Adrenal gland (tissue), 12 donors: Measurements from ENCODE around the gene BTG1. TPM values are rescaled to one million over a fixed set of nuclear protein-coding genes. Genes with fewer than 3 reads are reported as not detected.

Source experiments
- DNase-seq, 7 donors: peaks; one replicate each; pipeline ENCODE4 v3.0.0-alpha.2; 2019 to 2020
- H3K27ac ChIP-seq, 5 donors: fragments of 200-600 bp; sonication (generic) in 4 of 5; 1 replicate in 3 of 5; 2 replicates in 2 of 5; pipeline versions ENCODE4 v1.5.1 to v1.8.0; 2016 to 2020; ENCODE audit warnings: mild to moderate bottlenecking in 1 of 5
- H3K27me3 ChIP-seq: fragments of 200-600 bp; 2 replicates; pipeline ENCODE4 v1.8.0; 2021
- H3K36me3 ChIP-seq, 2 donors: fragments of 200-600 bp; replicated peaks in 1 of 2; 1 replicate in 1 of 2; 2 replicates in 1 of 2; pipeline versions ENCODE4 v1.5.1 to v1.8.0; 2018 to 2022
- H3K4me1 ChIP-seq, 2 donors: fragments of 200-600 bp; replicated peaks in 1 of 2; 1 replicate in 1 of 2; 2 replicates in 1 of 2; pipeline versions ENCODE4 v1.5.1 to v1.8.0; 2018 to 2021
- H3K4me3 ChIP-seq, 4 donors: fragments of 200-600 bp; sonication (generic) in 3 of 4; one replicate each; pipeline ENCODE4 v1.5.1; 2016 to 2018
- H3K9me3 ChIP-seq, 3 donors: fragments of 200-600 bp; sonication (generic) in 1 of 3; replicated peaks in 1 of 3; 1 replicate in 2 of 3; 2 replicates in 1 of 3; pipeline versions ENCODE4 v1.5.1 to v1.8.0; 2016 to 2021
- POLR2A ChIP-seq, 2 donors: fragments of 450-650 bp; IDR thresholded peaks; one replicate each; pipeline ENCODE4 v1.6.1; 2017; ENCODE audit warnings: antibody characterized with exemption in 2 of 2, mild to moderate bottlenecking in 2 of 2, moderate library complexity in 1 of 2
- WGBS, 4 donors: extraction: QIAGEN DNeasy Blood & Tissue Kit in 2 of 4; methylation state at CpG; one replicate each; pipeline versions ENCODE4 v1.1.5 to v1.1.7; 2013 to 2017; 5-methylcytosine and 5-hydroxymethylcytosine counted together
- intact Hi-C, 2 donors: fragments of 100-400 bp; cut with DNase I; formaldehyde crosslinking; loops; one replicate each; pipeline versions ENCODE4 v1.14.1 to v1.15.0; 2022 to 2023
- polyA plus RNA-seq, 3 donors: library from polyadenylated mRNA; stranded (reverse); fragments of 200-250 nt in 2 of 3; fragments of 350-450 nt in 1 of 3; fragmentation: Illumina TruSeq in 1 of 3; extraction: RNeasy Lipid Tissue Mini Kit (QIAGEN cat#74804) in 1 of 3; gene quantifications; one replicate each; pipeline ENCODE4 v1.2.3, GENCODE V29; 2013 to 2014
- total RNA-seq, 9 donors: library from RNA; depleted of rRNA in 4 of 9; stranded (reverse); fragments of >200 nt in 4 of 9; fragments of 120-200 nt in 1 of 9; fragmentation: NEBNext Ultra II Directional in 1 of 9; extraction: Animal tissue kit (Norgen Biotek cat#: 25700) in 1 of 9; gene quantifications; one replicate each; pipeline versions ENCODE4 v1.1.0 to v1.2.4, GENCODE V29; 2013 to 2023
- TF ChIP-seq, protein P1 (sequence below), 6 experiments: fragments of 450-650 bp in 4 of 6; fragments of 200-600 bp in 2 of 6; sonication (generic) in 1 of 6; IDR thresholded peaks; 1 replicate in 5 of 6; 2 replicates in 1 of 6; pipeline versions ENCODE4 v1.5.1 to v1.8.0; 2016 to 2021; ENCODE audit warnings: antibody characterized with exemption in 6 of 6, mild to moderate bottlenecking in 2 of 6, moderate library complexity in 1 of 6
- donor health status: healthy with polysubstance abuse.
- donor health status: Bipolar disorder and iron deficiency.
- donor health status: DM: yes; HTN: yes; CAD: no.
- donor health status: DM: no; HTN: no; CAD: no.
- donor health status: DM: no; HTN: no; CAD: no.
- donor health status: DM: yes; HTN: yes; CAD: no.

The BTG1 gene
- total and polyA plus RNA-seq, 12 donors, result 26.3 to 388 (median 60.8) TPM

DNA sequence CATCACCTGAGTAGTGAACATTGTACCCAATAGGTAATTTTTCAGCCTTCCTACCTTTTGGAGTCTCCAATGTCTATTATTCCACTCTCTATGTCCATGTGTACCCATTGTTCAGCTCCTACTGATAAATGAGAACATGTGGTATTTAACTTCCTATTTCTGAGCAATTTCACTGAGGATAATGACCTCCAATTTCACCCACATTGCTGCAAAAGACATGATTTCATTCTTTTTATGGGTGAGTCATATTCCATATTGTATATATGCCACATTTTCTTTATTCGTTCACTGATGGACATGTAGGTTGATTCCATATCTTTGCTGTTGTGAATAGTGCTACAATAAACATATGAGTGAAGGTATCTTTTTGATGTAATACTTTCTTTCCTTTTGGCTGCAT, 16.4 kb upstream of the BTG1 start:
- H3K9me3 ChIP-seq, result no peaks in the 10 kb centered on the region
- DNase-seq, result no peak
- WGBS, 4 donors, result 70 to 88% (median 79%) methylated on average over 1 of the region's 1 CpG
- intact Hi-C loops, result no loop called here
- no peak overlapping the region for H3K27ac ChIP-seq
- H3K27me3 ChIP-seq, result no peaks in the 10 kb centered on the region
- TF ChIP-seq, protein P1, sequence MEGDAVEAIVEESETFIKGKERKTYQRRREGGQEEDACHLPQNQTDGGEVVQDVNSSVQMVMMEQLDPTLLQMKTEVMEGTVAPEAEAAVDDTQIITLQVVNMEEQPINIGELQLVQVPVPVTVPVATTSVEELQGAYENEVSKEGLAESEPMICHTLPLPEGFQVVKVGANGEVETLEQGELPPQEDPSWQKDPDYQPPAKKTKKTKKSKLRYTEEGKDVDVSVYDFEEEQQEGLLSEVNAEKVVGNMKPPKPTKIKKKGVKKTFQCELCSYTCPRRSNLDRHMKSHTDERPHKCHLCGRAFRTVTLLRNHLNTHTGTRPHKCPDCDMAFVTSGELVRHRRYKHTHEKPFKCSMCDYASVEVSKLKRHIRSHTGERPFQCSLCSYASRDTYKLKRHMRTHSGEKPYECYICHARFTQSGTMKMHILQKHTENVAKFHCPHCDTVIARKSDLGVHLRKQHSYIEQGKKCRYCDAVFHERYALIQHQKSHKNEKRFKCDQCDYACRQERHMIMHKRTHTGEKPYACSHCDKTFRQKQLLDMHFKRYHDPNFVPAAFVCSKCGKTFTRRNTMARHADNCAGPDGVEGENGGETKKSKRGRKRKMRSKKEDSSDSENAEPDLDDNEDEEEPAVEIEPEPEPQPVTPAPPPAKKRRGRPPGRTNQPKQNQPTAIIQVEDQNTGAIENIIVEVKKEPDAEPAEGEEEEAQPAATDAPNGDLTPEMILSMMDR (IDR thresholded peaks at IDR 0.05), result no peak
- no peak for TF ChIP-seq POLR2A (IDR thresholded peaks at IDR 0.05)
- no peaks in the 10 kb centered on the region for H3K4me1 ChIP-seq
- no peak overlapping the region for H3K4me3 ChIP-seq
- no peaks in the 10 kb centered on the region for H3K36me3 ChIP-seq

DNA sequence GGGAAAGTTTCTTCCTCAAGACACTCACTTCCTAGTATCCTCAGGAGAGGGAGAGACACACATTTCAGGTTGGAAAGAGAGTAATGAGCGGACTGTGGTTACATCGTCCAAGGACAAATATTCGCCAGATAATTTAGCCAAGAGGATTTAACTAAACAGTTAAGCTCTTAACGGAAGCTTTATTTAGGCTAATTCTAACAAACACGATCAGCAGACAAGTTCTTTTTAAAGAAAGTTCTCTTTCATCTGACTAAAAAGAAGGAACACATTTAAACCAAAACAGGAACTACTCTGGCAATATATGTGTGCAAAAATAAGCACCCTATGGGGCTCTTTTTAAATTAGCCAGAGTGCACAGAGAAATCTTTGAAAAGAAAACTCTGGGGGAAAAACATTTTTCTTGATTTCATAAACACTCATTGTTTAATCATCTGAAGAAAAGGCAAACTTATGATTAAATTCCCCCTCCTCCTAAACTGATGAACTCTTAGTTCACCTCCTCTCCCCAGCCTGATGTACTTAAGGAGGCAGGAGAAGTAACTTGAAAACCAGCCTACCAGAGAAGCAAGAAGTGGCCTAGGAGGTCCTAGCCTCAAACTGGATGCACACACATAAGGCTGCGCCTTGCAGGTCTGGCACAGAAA, 13.3 kb upstream of the BTG1 start:
- no peaks in the 10 kb centered on the region for H3K9me3 ChIP-seq
- no peaks in the 10 kb centered on the region for H3K27me3 ChIP-seq
- H3K27ac ChIP-seq, result peak overlapping the region in 2 of 5 donors; percentile 6 to 46
- WGBS, 4 donors, result 42 to 71% (median 48%) methylated on average over 6 of the region's 6 CpGs
- intact Hi-C loops, result no loop called here
- TF ChIP-seq, protein P1 (IDR thresholded peaks at IDR 0.05), result no peak
- TF ChIP-seq POLR2A (IDR thresholded peaks at IDR 0.05), result no peak
- H3K4me1 ChIP-seq, result no peaks in the 10 kb centered on the region
- H3K36me3 ChIP-seq, result no peaks in the 10 kb centered on the region
- no peak overlapping the region for H3K4me3 ChIP-seq
- DNase-seq, result no peak

DNA sequence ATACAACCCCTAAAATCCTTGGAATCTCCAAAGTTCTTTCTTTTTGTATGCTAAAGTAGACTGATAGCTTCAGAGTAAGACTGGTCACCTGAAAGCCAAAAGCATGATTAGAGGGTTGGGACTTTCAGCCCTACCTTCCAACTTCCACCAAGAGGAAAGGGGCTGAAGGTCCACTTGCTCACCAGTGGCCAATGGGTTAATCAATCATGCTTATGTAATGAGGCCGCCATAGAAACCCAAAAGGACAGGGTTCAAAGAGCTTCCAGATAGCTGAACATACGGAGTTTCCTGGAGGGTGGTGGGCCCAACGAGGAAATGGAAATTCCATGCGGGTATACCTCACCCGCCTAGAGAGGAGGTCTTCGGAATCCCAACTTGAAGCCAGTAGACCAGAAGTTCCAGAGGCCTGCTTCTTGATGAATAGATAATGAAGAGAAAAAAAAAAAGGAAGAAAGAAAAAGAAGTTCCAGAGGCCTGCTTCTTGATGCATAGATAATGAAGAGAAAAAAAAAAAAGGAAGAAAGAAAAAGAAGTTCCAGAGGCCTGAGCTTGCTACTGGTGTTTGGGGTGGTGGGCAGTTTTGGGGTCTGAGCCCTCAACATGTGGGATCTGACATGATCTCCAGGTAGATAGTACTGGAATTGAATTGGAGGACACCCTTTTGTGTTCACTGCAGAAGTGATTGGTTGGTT, 11.2 kb upstream of the BTG1 start:
- Histone ChIP-seq H3K4me3 (no peak overlapping the region), H3K9me3 (no peaks in the 10 kb centered on the region), H3K4me1 (no peaks in the 10 kb centered on the region), H3K27me3 (no peaks in the 10 kb centered on the region), H3K36me3 (no peaks in the 10 kb centered on the region), H3K27ac (no peak overlapping the region)
- intact Hi-C loops, result no loop called here
- WGBS, 4 donors, result 87 to 94% (median 94%) methylated on average over 6 of the region's 6 CpGs
- TF ChIP-seq, protein P1 (IDR thresholded peaks at IDR 0.05), result no peak
- TF ChIP-seq POLR2A (IDR thresholded peaks at IDR 0.05), result no peak
- DNase-seq, result no peak

DNA sequence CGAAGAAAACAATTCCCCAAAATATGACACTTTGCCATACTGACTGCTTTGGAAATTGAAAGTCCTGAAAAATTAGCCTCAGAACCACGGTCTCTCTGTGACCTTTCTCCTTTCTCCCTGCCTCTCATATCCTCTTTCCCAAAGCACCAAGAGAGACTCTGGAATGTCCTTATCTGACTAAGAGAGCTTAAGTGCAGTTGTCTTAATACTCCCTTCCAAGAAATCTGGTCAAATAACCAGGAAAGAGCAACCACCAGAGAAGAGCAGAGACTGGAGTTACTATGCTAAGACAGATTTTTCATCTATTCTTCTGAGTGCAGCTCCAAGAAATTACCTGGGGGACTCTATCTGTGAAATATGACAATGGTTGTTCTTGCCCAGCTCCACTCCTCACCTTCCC, 10.5 kb upstream of the BTG1 start:
- H3K9me3 ChIP-seq, result no peaks in the 10 kb centered on the region
- no peak for TF ChIP-seq POLR2A (IDR thresholded peaks at IDR 0.05)
- TF ChIP-seq, protein P1 (IDR thresholded peaks at IDR 0.05), result no peak
- no peaks in the 10 kb centered on the region for H3K36me3 ChIP-seq
- no peak overlapping the region for H3K27ac ChIP-seq
- DNase-seq, result no peak
- H3K4me3 ChIP-seq, result no peak overlapping the region
- no peaks in the 10 kb centered on the region for H3K27me3 ChIP-seq
- 67 to 91% (median 73%) methylated on average over 2 of the region's 2 CpGs for WGBS, 4 donors
- intact Hi-C loops, result no loop called here
- no peaks in the 10 kb centered on the region for H3K4me1 ChIP-seq
